HEK293 (cell line): ENCODE data around the gene CLIC5.

Experiments
- CTCF ChIA-PET: fragments of 350-600 bp; formaldehyde crosslinking; extraction: SDS; loops from one replicate; lab custom pipeline; 2021; ENCODE audit warnings: antibody characterized with exemption; lab: Yijun Ruan, JAX
- POLR2A ChIA-PET: fragments of 300-600 bp; formaldehyde crosslinking; extraction: SDS; loops from one replicate; lab custom pipeline; 2020; ENCODE audit warnings: antibody characterized with exemption, inconsistent platforms; lab: Yijun Ruan, JAX
- H3K27ac ChIP-seq: fragments of 200-500 bp; sonication (Bioruptor generic); 2 replicates; pipeline ENCODE4 v1.5.1; 2014; ENCODE audit warnings: low read depth, low read length, control low read depth, inconsistent platforms; ENCODE audit errors: extremely low read depth
- H3K36me3 ChIP-seq, 2 experiments: fragments of 200-500 bp in 1 of 2; sonication (Bioruptor generic) in 1 of 2; 1 replicate in 1 of 2; 2 replicates in 1 of 2; pipeline ENCODE4 v1.5.1; 2014 to 2017; ENCODE audit warnings: inconsistent platforms in 2 of 2, low read length in 2 of 2; ENCODE audit not compliant: control insufficient read depth in 2 of 2, insufficient read depth in 1 of 2
- H3K4me1 ChIP-seq: fragments of 200-500 bp; sonication (Bioruptor generic); 2 replicates; pipeline ENCODE4 v1.5.1; 2014; ENCODE audit warnings: mild to moderate bottlenecking, low read length, inconsistent platforms; ENCODE audit not compliant: control insufficient read depth, insufficient read depth
- H3K4me3 ChIP-seq: 2 replicates; pipeline ENCODE4 v1.5.1; 2011; ENCODE audit warnings: low read depth, mild to moderate bottlenecking, control low read depth, low read length, moderate library complexity
- H3K9me3 ChIP-seq: fragments of 200-500 bp; sonication (Bioruptor generic); 2 replicates; pipeline ENCODE4 v1.5.1; 2014; ENCODE audit warnings: low read depth, low read length, inconsistent platforms; ENCODE audit not compliant: control insufficient read depth, insufficient read depth
- BCL11B ChIP-seq: fragments of 450-650 bp; formaldehyde crosslinking; IDR thresholded peaks from 2 replicates; pipeline ENCODE4 v1.5.1; 2016; ENCODE audit warnings: low read depth, missing biosample characterization, missing genetic modification characterization
- GFI1B ChIP-seq: fragments of 450-650 bp; formaldehyde crosslinking; IDR thresholded peaks from 2 replicates; pipeline ENCODE4 v1.5.1; 2016; ENCODE audit warnings: missing biosample characterization, missing genetic modification characterization
- KLF16 ChIP-seq: fragments of 450-650 bp; formaldehyde crosslinking; IDR thresholded peaks from 2 replicates; pipeline ENCODE4 v1.5.1; 2017; ENCODE audit warnings: missing biosample characterization, missing genetic modification characterization
- PRDM2 ChIP-seq: fragments of 450-650 bp; formaldehyde crosslinking; IDR thresholded peaks from 2 replicates; pipeline ENCODE4 v1.5.1; 2016; ENCODE audit warnings: missing biosample characterization, missing genetic modification characterization, borderline replicate concordance
- RBAK ChIP-seq: fragments of 450-650 bp; formaldehyde crosslinking; IDR thresholded peaks from 2 replicates; pipeline ENCODE4 v1.5.1; 2016; ENCODE audit warnings: missing biosample characterization, missing genetic modification characterization
- SP3 ChIP-seq: fragments of 450-650 bp; formaldehyde crosslinking; IDR thresholded peaks from 2 replicates; pipeline ENCODE4 v1.5.1; 2016; ENCODE audit warnings: missing biosample characterization, missing genetic modification characterization
- WT1 ChIP-seq: fragments of 450-650 bp; formaldehyde crosslinking; IDR thresholded peaks from 2 replicates; pipeline ENCODE4 v1.5.1; 2016; ENCODE audit warnings: missing biosample characterization, missing genetic modification characterization
- ZBTB10 ChIP-seq: fragments of 450-650 bp; formaldehyde crosslinking; IDR thresholded peaks from 2 replicates; pipeline ENCODE4 v1.5.1; 2016; ENCODE audit warnings: missing biosample characterization, missing genetic modification characterization
- ZNF132 ChIP-seq: fragments of 450-650 bp; formaldehyde crosslinking; IDR thresholded peaks from 2 replicates; pipeline ENCODE4 v1.5.1; 2017; ENCODE audit warnings: missing biosample characterization, missing genetic modification characterization, borderline replicate concordance
- ZNF266 ChIP-seq: fragments of 450-650 bp; formaldehyde crosslinking; IDR thresholded peaks from 2 replicates; pipeline ENCODE4 v1.5.1; 2016; ENCODE audit warnings: missing biosample characterization, missing genetic modification characterization, low read depth
- ZNF302 ChIP-seq: fragments of 450-650 bp; formaldehyde crosslinking; IDR thresholded peaks from 2 replicates; pipeline ENCODE4 v1.5.1; 2016; ENCODE audit warnings: missing biosample characterization, missing genetic modification characterization, low read depth
- ZNF518A ChIP-seq: fragments of 450-650 bp; formaldehyde crosslinking; conservative IDR thresholded peaks from 2 replicates; pipeline ENCODE4 v1.5.1; 2016; ENCODE audit warnings: low read depth, missing biosample characterization, missing genetic modification characterization
- ZNF660 ChIP-seq: fragments of 450-650 bp; IDR thresholded peaks from 2 replicates; pipeline ENCODE4 v1.5.1; 2018; ENCODE audit warnings: missing biosample characterization, mild to moderate bottlenecking, missing genetic modification characterization
- ZNF664 ChIP-seq: fragments of 450-650 bp; formaldehyde crosslinking; IDR thresholded peaks from 2 replicates; pipeline ENCODE4 v1.5.1; 2016; ENCODE audit warnings: missing biosample characterization, missing genetic modification characterization
- ZNF704 ChIP-seq: fragments of 450-650 bp; formaldehyde crosslinking; IDR thresholded peaks from 2 replicates; pipeline ENCODE4 v1.5.1; 2016; ENCODE audit warnings: missing biosample characterization, missing genetic modification characterization

The CLIC5 gene

GRCh38 chr6:45917439-45917838, 98.2 kb downstream of the CLIC5 start:
- no peak overlapping the region for H3K27ac ChIP-seq
- H3K4me1 ChIP-seq, result no peaks in the 10 kb centered on the region
- no peak overlapping the region for H3K4me3 ChIP-seq
- ChIA-PET CTCF (interaction anchor here (1.0 to 1.7 kb wide), 3 partner anchors 13 to 1447 kb away, joined by 4 to 7 read pairs (median 6); no protein-coding TSS in a partner anchor), POLR2A (no interaction called here)
- no peaks in the 10 kb centered on the region for H3K9me3 ChIP-seq
- TF ChIP-seq KLF16 (tag by site-specific recombination) (no peak), BCL11B (tag by site-specific recombination) (no peak), ZNF132 (tag by site-specific recombination) (no peak), RBAK (no peak), GFI1B (tag by site-specific recombination) (no peak), ZNF664 (tag by site-specific recombination) (no peak), ZNF266 (tag by site-specific recombination) (no peak), ZNF518A (tag by site-specific recombination) (no peak), ZNF704 (no peak), ZBTB10 (tag by site-specific recombination) (no peak), WT1 (tag by site-specific recombination) (no peak), PRDM2 (tag by site-specific recombination) (no peak), SP3 (tag by site-specific recombination) (no peak), ZNF660 (tag by site-specific recombination) (no peak), ZNF302 (no peak)
- H3K36me3 ChIP-seq, result no peaks in the 10 kb centered on the region
